ENCODE measurements around the gene PDCD2.
"Not testable (repeated sequence)": the region's sequence is repeated elsewhere in the genome, so short reads cannot be mapped to it uniquely, and the experiment has no call there.

Gene PDCD2

GRCh38 chr6:170584181-170584953 lies at the start of gene PDCD2:
Gene PDCD2 (minus strand): TSS chr6:170584637. CDS start chr6:170584581, 56 bp downstream.
- DNase-seq, result peak; percentile 92

- DNase-seq, result not testable (repeated sequence)
Observed at GRCh38 chr6:170616020-170616554, 31.6 kb upstream of the PDCD2 start.

GRCh38 chr6:170612256-170612804 lies 27.9 kb upstream of the PDCD2 start:
- not testable (repeated sequence) for DNase-seq

DNA sequence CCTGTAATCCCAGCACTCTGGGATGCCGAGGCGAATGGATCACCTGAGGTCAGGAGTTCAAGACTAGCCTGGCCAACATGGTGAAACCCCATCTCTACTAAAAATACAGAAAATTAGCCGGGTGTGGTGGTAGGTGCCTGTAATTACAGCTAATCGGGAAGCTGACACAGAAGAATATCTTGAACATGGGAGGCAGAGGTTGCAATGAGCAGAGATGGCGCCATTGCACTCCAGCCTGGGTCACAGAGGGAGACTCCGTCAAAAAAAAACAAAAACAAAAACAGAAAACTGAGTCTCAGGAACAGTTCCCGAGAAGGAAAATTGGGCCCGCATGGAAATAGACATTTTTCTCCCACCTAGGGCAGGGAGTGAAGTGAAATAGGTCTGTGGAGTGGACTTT lies 24.8 kb upstream of the PDCD2 start:
- not testable (repeated sequence) for DNase-seq

DNA sequence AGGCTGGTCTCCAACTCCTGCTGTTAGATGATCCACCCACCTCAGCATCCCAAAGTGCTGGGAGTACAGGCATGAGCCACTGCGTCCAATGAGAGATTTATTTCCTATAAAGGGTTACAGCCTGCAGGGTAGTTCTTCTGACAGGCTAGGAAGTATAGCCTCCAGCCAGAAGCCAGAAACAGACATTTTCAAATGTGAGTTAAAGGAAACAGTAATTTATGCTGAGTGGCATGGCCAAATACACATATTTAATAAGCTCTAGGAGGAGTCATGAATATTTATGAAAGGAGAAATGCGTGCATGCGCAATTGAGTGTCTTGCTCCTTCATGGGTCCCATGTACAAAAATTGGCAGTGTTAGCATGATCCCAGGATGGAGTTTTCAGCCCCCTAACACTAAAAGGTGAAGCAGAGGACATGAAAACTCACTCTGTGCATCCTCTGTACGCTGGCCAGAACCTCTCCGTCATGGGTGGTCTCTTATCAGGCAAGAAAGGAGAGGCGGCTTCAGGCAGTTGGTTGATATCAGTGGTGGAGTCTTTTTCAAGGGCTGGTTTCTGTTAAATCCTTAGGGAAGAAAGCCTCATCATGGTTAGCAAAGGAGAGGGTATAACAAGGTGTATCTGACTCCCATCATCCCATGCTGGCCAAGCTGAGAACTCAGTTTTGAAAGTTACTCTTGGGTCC lies 21.3 kb upstream of the PDCD2 start:
- no peak for DNase-seq

DNA sequence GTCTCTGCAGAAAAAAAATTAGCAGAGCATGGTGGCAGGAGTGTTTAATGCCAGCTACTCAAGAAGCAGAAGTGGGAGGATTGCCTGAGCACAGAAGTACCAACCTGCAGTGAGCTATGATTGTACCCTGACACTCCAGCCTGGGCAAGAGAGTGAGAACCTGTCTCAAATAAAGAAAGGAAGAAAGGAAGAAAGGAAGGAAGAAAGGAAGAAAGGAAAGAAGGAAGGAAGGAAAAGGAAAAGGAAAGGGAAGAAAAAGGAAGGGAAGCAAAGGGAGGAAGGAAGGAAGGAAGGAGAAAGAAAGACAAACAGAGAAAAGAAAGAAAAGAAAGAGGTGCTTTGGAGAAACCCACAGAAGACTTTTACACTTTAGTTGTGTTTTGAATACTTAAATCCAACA lies 12.8 kb upstream of the PDCD2 start:
- DNase-seq, result no peak

GRCh38 chr6:170596426-170596825 lies 12.0 kb upstream of the PDCD2 start:
- DNase-seq, result no peak

GRCh38 chr6:170590725-170591124 lies 6.3 kb upstream of the PDCD2 start:
- no peak for DNase-seq

DNA sequence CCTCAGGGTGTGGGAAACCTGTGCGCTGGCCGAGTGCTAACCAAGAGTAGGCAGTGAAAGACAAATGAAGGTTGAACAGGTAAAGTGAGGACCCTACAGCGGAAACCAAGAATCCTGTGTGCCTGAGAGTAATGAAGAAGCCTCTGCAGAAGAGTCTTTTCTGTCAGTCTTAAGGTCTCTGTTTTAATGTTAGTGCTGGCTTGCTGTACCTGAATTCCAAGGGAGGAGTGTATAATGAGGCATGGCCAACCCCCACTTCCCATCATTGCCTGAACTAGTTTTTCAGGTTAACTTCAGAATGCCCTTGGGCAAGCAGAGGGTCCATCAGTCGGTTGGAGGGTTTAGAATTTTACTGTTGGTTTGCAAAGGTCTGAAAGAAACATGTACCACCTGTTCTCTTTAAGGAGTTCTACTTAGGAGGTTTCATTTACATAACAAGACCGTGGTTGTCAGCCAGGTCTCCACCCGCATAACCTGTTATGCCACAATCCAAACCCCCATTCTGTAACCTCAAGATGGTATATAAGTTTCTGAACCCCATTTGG lies 589 bp upstream of the PDCD2 start:
- DNase-seq, result peak; percentile 44

DNA sequence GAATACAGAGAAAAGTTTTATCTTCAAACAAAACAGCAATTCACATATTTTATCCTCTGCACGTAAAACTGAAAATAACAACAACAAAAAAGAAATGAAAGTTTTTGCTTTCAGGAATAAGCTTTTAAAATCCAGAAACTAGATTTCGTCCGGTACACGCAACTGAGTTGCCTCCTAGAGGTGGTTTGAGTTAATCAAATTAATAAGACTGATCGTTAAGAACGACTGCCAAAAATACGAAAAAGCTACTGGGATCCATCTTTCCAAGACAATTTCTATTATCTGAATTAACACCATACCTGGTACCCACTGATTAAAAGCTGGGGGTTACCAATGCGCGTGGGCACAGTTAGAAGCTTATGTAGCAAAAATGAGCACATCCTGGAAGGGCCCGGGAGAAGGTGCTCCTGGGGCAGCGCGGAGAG lies 669 bp downstream of the PDCD2 start:
- no peak for DNase-seq

DNA sequence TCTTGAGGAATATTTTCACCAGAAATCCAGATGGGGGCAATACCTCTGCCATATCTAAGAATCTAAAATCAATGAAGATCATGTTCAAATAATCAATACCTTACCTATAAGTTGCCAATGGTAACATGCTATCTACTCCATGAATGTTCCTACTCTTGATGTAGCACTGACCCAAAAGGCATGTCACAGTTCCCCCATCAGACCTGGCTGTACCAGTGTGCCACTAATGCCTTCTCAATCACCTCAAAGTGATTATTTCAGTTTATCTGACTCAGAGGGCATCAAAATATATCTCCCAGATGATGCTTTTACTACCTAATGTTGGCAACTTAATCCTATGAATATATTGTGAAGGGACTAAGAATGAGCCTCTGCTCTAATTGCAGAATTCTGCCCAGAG lies 5.5 kb downstream of the PDCD2 start:
- no peak for DNase-seq

GRCh38 chr6:170575250-170575649 lies 9.2 kb downstream of the PDCD2 start:
- DNase-seq, result no peak

DNA sequence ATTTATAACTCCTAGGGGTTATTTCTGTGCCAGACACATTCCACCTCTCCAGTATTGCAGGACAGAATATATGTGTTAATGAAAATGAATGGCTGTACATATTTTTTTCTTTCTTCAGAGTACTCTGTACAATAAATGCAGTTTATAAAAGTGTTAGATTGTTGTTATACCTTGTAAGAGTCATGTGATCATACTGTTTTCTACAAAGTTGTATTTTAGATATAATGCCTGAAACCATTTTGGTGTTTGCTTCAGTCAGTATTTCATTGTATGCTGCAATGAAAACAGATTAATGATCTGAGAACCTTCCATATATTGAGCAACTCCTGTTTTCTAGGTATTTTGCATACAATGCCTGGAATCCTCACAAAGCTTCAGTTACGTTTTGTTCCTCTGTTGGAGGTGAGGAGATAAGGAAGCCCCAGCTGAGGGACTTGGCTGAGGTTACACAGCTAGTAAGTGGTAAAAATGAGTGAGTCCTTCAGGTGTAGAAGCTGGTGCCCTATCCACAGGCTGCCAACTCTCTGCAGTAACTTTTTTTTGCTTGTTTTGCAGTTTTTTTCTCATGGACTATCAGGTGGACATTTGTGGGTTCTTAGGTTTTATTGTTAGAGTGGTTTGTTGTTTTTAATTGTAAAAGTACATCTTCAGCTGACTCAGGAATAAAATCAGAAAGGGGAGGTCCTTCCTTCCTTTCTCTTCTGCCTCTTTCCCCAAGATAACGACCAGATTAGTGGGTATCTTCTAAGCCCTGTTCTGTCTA lies 11.6 kb downstream of the PDCD2 start:
- no peak for DNase-seq

- DNase-seq, result no peak
Observed at GRCh38 chr6:170564936-170565530, 19.4 kb downstream of the PDCD2 start.

GRCh38 chr6:170561555-170561954 lies 22.9 kb downstream of the PDCD2 start:
- DNase-seq, result no peak

- no peak for DNase-seq
Observed at GRCh38 chr6:170555305-170555704, 29.1 kb downstream of the PDCD2 start.

GRCh38 chr6:170554796-170555137 lies 29.7 kb downstream of the PDCD2 start:
- DNase-seq, result no peak

DNA sequence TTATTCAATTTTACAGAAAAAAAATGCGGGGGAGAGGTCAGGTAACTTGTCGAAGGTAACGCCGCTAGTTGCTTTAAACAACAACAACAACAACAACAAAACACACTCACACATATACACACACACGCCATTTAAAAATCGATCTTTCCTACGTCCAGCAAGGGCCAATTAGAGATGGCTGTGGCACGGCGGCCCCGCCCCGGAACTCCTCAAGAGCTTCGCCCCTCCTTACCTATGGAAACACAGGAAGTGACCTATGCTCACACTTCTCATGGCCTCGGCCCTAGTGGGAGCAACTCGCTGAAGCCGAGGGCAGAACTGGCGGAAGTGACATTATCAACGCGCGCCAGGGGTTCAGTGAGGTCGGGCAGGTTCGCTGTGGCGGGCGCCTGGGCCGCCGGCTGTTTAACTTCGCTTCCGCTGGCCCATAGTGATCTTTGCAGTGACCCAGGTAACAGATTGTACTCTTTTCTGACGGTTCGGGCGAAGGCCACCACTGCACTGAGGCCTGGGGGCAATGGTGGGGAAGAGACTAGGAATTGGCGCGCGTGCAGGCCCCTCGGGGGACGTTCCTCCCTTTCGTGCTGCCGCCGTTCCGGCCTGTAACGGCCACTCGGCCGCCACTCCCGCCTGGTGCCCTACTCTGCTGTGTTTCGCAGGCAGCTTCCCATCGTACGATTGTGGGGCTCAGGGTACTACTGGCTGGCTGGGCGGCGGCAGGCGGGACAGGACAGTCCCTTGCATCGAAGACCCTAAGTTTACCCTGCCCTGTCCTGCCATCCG lies 30.2 kb downstream of the PDCD2 start, which contains the start of gene TBP:
TBP (plus strand) TSS at position 357 of the 783 bp plus-strand sequence. CDS start 2,661 bp downstream, outside the sequence.
- peak; percentile 98 for DNase-seq

GRCh38 chr6:170553534-170554012 lies 30.9 kb downstream of the PDCD2 start:
- no peak for DNase-seq

GRCh38 chr6:170552765-170553533 lies 31.5 kb downstream of the PDCD2 start, which contains the start of gene PSMB1:
Gene PSMB1 (minus strand): TSS chr6:170553307. CDS start chr6:170553242, 65 bp downstream.
- peak; percentile 90 for DNase-seq

Measured in DMS79 treated with DMSO at 0.1 percent for 48 hours (cell line).